ENCODE measurements around the gene CSMD2. TPM values are rescaled to one million over a fixed set of nuclear protein-coding genes. Genes with fewer than 3 reads are reported as not detected.

The CSMD2 gene
- total RNA-seq, 1 experiment from 2014 or later, result 0.22 TPM

- intact Hi-C loops (cut with micrococcal nuclease), result no loop called here
- H4K20me1 ChIP-seq (ENCODE audit: insufficient read depth), result no peaks in the 10 kb centered on the region
- ATAC-seq (no peak), DNase-seq (ENCODE audit: low read depth, low spot score) (no peak)
- no peak overlapping the region for H3K4me3 ChIP-seq (replicated peaks in 1 of 2; ENCODE audit: low read depth in 1 of 2, low read length in 2 of 2)
- CTCF ChIA-PET, result no interaction called here
- BruUV-seq (replicated peaks), result no TSS peak
- no peak overlapping the region for H3K27ac ChIP-seq (ENCODE audit: low read depth, low read length)
- no peaks in the 10 kb centered on the region for H3K79me2 ChIP-seq (ENCODE audit: insufficient read depth, low read length)
- H3K9ac ChIP-seq (ENCODE audit: low read length), result no peak overlapping the region
- no peak overlapping the region for H2AFZ ChIP-seq (ENCODE audit: low read depth, low read length, poor library complexity, severe bottlenecking)
- no peaks in the 10 kb centered on the region for H3K9me2 ChIP-seq (ENCODE audit: insufficient read depth)
- POLR2A ChIA-PET, result no interaction called here
- H3K27me3 ChIP-seq (ENCODE audit: insufficient read depth, low read length), result no peaks in the 10 kb centered on the region
- TF ChIP-seq JUND (IDR thresholded peaks at IDR 0.05) (no peak), MAX (IDR thresholded peaks at IDR 0.05) (no peak), TCF7L2 (IDR thresholded peaks at IDR 0.05; ENCODE audit: borderline replicate concordance, extremely low read depth, insufficient read depth, insufficient read length) (no peak), ZBTB33 (IDR thresholded peaks at IDR 0.05; ENCODE audit: extremely low read depth, insufficient replicate concordance, low read length) (no peak), ATF3 (IDR thresholded peaks at IDR 0.05) (no peak), SP1 (IDR thresholded peaks at IDR 0.05; ENCODE audit: low read depth) (no peak), POLR2A (IDR thresholded peaks at IDR 0.05; ENCODE audit: borderline replicate concordance, extremely low read depth, insufficient read depth, insufficient read length) (no peak), EZH2phosphoT487 (IDR thresholded peaks at IDR 0.05; ENCODE audit: borderline replicate concordance) (no peak)
- H3K4me2 ChIP-seq (ENCODE audit: low read length), result no peak overlapping the region
- no peaks in the 10 kb centered on the region for H3K9me3 ChIP-seq (ENCODE audit: control insufficient read depth in 1 of 2, insufficient read depth in 1 of 2, low read depth in 1 of 2, low read length in 2 of 2)
- RAD21 ChIA-PET (ENCODE audit: low non-redundant PET in 1 of 2, low total read pairs in 2 of 2, uncharacterized antibody in 2 of 2, unreplicated experiment in 2 of 2), result no interaction called here
- no peaks in the 10 kb centered on the region for H3K36me3 ChIP-seq (ENCODE audit: control insufficient read depth in 1 of 2, insufficient read depth in 2 of 2, low read length in 2 of 2)
- H3K4me1 ChIP-seq (ENCODE audit: control insufficient read depth in 1 of 2, insufficient read depth in 2 of 2, low read length in 2 of 2), result no peaks in the 10 kb centered on the region
Observed at GRCh38 chr1:33572387-33572786, 592.6 kb downstream of the CSMD2 start.

- H2AFZ ChIP-seq (ENCODE audit: low read depth, low read length, poor library complexity, severe bottlenecking), result no peak overlapping the region
- no TSS peak for BruUV-seq (replicated peaks)
- no peak overlapping the region for H3K9ac ChIP-seq (ENCODE audit: low read length)
- no peak overlapping the region for H3K4me3 ChIP-seq (replicated peaks in 1 of 2; ENCODE audit: low read depth in 1 of 2, low read length in 2 of 2)
- no peaks in the 10 kb centered on the region for H3K4me1 ChIP-seq (ENCODE audit: control insufficient read depth in 1 of 2, insufficient read depth in 2 of 2, low read length in 2 of 2)
- ChIA-PET CTCF (no interaction called here), POLR2A (no interaction called here), RAD21 (ENCODE audit: low non-redundant PET in 1 of 2, low total read pairs in 2 of 2, uncharacterized antibody in 2 of 2, unreplicated experiment in 2 of 2) (no interaction called here)
- H3K27me3 ChIP-seq (ENCODE audit: insufficient read depth, low read length), result no peaks in the 10 kb centered on the region
- no peaks in the 10 kb centered on the region for H3K9me3 ChIP-seq (ENCODE audit: control insufficient read depth in 1 of 2, insufficient read depth in 1 of 2, low read depth in 1 of 2, low read length in 2 of 2)
- H3K4me2 ChIP-seq (ENCODE audit: low read length), result no peak overlapping the region
- no peaks in the 10 kb centered on the region for H3K79me2 ChIP-seq (ENCODE audit: insufficient read depth, low read length)
- intact Hi-C loops (cut with micrococcal nuclease), result no loop called here
- H3K27ac ChIP-seq (ENCODE audit: low read depth, low read length), result no peak overlapping the region
- no peaks in the 10 kb centered on the region for H4K20me1 ChIP-seq (ENCODE audit: insufficient read depth)
- ATAC-seq (no peak), DNase-seq (ENCODE audit: low read depth, low spot score) (no peak)
- H3K36me3 ChIP-seq (ENCODE audit: control insufficient read depth in 1 of 2, insufficient read depth in 2 of 2, low read length in 2 of 2), result no peaks in the 10 kb centered on the region
- TF ChIP-seq CTCF (IDR thresholded peaks at IDR 0.05 in 2 of 3, conservative IDR thresholded peaks at IDR 0.05 in 1 of 3; ENCODE audit: borderline replicate concordance in 1 of 3, insufficient read depth in 1 of 3, low read depth in 2 of 3, low read length in 2 of 3) (no peak), YY1 (IDR thresholded peaks at IDR 0.05; ENCODE audit: extremely low read depth, insufficient replicate concordance, low read depth, low read length) (no peak), CBX3 (IDR thresholded peaks at IDR 0.05; ENCODE audit: low read depth) (no peak), RAD21 (IDR thresholded peaks at IDR 0.05; ENCODE audit: low read depth) (no peak), EZH2 (IDR thresholded peaks at IDR 0.05) (no peak), MAX (IDR thresholded peaks at IDR 0.05) (no peak), CEBPB (IDR thresholded peaks at IDR 0.05; ENCODE audit: low read depth) (no peak)
- no peaks in the 10 kb centered on the region for H3K9me2 ChIP-seq (ENCODE audit: insufficient read depth)
Observed at GRCh38 chr1:33569331-33569730, 595.7 kb downstream of the CSMD2 start.
